Measurements from ENCODE around the gene DUSP16. TPM values are rescaled to one million over a fixed set of nuclear protein-coding genes. Genes with fewer than 3 reads are reported as not detected.

DUSP16 gene
- polyA plus RNA-seq, 5 donors: 28.8 to 36.2 (median 31.3) TPM

GRCh38 chr12:12551115-12551514, 11.5 kb downstream of the DUSP16 start:
- DNase-seq: no peak

DNA sequence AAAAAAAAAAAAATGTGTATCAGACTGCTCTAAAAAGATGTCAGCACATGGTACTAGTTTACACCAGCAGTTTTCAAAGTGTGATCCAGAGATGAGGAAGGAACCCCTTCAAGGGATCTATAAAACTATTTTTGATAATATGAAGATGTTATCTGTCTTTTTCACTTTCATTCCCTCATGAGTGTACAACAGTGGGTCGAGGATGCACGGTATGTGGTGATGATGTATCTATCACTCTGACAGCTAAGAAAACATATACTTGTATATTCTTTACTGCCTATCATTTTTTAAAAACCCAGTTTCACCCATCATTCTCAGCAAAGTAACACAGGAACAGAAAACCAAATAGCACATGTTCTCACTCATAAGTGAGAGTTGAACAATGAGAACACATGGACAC, 12.4 kb downstream of the DUSP16 start:
- no peak for DNase-seq

DNA sequence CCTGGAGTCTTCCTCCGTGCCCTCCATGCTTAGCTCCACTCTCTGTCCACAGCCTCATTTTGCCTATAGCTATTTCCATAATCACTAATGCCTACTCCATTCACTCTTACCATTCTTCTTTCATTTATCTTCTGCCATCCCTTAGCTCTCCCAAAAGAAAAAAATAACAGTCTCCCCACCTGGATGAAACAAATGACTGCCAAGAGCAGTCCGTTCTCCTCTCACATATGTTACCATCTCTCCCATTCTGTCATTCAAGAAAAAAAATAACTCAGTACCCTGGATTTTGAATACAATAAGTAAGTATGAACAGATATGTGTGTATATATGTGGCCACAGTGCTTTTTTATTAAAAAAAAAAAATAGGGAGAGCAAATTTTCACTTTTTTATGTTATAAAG, 13.2 kb downstream of the DUSP16 start:
- no peak for DNase-seq

GRCh38 chr12:12548713-12549112, 13.9 kb downstream of the DUSP16 start:
- DNase-seq: no peak

- no peak for DNase-seq
Observed at GRCh38 chr12:12546314-12546772, 16.3 kb downstream of the DUSP16 start.

- DNase-seq: no peak
Observed at GRCh38 chr12:12543959-12544358, 18.7 kb downstream of the DUSP16 start.

DNA sequence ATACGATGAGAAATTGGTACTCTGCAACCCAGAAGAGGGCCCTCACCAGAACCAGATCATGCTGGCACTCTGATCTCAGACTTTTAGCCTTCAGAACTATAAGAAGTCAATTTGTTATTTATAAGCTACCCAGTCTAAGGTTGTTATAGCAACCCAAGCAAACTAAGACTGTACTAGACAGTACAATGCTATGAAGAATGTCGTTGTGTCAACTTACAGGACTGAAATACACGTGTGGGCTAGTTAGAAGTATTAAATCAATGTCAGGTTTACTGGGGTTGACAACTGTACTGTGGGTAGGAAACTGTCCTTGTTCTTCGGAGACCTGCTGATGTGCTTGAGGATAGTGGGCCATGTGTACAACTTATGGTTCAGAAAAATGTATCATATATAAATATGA, 19.7 kb downstream of the DUSP16 start:
- no peak for DNase-seq

- DNase-seq: no peak
Observed at GRCh38 chr12:12542286-12542685, 20.4 kb downstream of the DUSP16 start.

DNA sequence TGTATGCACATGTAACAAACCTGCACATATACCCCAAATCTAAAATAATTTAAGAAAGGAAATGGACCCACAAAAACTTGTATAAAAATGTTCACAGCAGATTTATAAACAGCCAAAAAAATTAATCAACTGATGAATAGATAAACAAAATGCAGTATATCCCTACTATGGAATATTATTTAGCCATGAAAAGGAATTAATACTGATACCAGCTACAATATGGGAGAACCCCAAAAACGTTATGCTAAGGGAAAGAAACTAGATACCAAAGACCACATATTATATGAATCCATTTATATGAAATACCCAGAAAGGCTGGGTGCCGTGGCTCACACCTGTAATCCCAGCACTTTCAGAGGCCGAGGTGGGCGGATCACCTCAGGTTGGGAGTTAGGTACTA, 20.9 kb downstream of the DUSP16 start:
- DNase-seq: no peak

GRCh38 chr12:12540261-12541013, 22.2 kb downstream of the DUSP16 start:
- no peak for DNase-seq

DNA sequence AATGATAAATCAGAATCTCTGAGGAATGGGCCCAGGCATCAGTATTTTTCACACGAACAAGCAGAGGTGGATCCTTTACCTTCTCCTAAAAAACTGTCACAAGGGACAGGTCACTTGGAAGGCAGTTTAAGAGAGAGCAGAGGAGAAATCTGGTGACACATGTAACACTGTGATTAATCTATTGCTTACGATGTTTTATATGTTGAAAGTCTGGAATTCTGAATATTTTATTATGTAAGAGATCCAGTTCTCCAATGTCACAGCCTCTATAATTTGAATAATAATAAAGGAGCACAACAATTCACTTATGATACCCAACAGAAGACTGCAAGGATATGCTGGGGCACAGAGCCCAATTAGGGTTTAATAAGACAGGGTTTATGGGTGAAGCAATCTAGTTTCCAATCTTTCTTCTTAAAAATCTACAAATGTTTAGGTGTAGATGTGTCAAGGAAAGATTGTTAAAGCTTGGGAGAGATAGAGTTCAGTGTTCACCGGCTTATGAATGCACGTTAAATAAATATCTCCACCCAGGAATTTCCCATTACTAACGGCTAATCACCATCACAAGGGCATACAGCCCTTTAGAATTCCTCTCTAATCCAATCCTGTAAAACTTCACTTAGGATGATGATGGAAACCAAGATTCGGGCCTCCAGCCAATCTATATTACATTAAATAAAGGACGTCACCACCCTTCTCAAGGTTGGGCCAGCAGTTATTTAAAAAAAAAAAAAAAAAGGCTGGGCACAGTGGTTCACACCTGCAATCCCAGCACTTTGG, 23.4 kb downstream of the DUSP16 start:
- DNase-seq: no peak

DNA sequence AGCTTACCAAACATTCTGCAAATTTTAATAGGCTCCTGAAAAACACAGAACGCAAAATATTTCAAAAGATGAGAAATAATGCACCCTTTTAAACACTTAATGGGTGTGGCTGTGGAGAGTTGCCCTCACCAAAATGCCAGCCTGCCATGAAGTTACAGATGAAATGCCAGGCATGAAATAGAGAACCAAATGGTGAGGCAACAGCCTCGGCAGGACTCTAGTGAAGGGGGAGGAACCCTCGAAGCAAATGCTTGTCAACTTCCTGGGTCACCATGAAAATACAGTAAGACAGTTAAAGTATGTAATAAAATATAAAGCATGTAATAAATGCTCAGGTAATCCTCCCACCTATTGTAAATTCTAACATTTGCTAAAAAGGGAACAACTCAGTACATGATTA, 24.1 kb downstream of the DUSP16 start:
- DNase-seq: no peak

GRCh38 chr12:12537421-12537820, 25.2 kb downstream of the DUSP16 start:
- no peak for DNase-seq

GRCh38 chr12:12534975-12535374, 27.7 kb downstream of the DUSP16 start:
- DNase-seq: no peak

GRCh38 chr12:12534166-12534866, 28.3 kb downstream of the DUSP16 start:
- no peak for DNase-seq

DNA sequence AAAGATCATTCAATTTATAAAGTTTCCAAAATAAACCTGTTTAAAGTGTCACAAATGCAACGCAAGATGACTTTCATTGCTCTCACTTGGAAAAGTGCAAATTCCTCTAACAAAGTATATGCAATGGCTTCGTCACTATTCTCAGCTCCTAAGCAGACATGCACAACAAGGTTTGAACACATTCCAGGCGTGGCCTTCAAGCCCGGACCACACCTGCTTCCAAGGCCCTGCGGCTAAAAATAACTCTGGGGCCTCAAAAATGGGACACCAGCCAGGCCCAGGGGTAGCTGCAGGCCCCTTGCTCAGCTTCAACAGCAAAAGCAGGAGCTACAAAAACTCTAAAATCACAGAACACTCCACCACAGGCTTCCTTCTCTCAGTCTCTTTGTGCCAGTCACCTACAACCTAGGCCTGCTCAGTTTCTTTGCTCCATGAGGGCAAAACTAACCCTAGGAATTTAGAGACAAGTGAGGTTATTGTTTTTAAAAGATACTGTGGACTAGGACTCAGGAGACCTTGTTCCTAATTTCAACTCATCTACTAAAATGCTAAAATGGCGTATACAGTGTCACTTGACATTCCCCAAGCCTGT, 29.3 kb downstream of the DUSP16 start:
- peak; percentile 57 to 61 for DNase-seq

DNA sequence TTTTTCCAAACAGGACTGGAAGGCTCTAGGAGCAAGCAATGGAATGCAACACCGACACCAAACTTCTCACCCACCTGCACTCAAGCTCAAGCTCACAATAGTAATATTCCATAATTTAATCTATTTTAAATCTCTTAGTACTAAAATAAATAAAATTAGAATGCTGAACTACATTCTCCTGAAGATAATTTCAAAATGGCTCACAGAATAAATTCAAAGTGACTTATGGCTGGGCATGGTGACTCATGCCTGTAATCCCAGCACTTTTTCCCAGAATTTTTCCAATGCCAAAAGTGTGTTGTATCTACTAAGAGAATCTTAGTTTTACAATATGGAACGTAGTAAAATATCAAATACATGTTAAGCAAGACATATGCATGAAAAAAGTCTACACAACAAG, 31.5 kb downstream of the DUSP16 start:
- DNase-seq: no peak

DNA sequence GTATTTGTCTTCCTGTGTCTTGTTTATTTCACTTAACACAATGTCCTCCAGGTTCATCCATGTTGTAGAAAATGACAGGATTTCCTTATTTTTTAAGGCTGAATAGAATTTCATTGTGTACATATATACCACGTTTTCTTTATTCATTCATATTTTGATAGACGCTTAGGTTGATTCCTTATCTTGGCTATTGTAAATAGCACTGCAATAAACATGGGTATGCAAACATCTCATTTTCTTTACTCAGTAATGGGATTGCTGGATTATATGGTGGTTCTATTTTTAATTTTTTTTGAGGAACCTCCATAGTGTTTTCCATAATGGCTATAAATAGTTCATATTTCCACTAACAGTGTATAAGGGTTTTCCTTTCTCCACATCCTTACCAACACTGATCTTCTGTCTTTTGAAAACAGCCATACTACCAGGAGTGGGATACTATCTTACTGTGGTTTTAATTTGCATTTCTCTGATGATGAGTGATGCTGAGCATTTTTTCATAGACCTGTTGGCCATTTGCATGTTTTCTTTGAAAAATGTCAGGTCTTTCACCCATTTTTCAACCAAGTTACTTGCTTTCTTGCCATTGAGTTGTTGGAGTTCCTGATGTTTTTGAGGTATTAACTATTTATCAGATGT, 32.8 kb downstream of the DUSP16 start:
- no peak for DNase-seq

- no peak for DNase-seq
Observed at GRCh38 chr12:12528361-12529270, 34.0 kb downstream of the DUSP16 start.

DNA sequence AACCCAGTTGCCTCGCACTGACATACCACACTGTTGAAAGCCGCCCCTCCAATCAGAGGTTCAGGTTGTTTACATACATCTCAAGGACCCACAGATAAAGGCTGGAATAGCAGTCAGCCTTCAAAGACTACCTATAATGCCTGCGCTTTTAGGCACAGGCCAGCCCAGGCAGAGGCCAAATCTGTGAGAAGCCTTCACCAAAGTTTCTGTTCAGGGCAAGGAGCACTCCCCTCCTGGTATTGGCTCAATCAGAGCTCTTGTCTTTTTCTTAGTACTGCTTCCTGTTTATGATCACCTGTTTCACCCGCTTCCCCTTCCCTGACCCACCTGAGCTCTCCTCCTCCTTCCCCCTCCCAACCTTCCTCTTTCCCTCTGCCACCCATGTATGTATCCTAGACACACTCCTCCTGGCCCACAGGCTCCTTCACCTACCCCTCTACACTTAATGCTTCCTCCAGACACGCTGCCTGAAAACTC, 34.8 kb downstream of the DUSP16 start:
- no peak for DNase-seq
